Kidney (tissue), 14 donors: ENCODE data around the gene TUNAR. TPM values are rescaled to one million over a fixed set of nuclear protein-coding genes. Genes with fewer than 3 reads are reported as not detected.
"Not testable (repeated sequence)": the region's sequence is repeated elsewhere in the genome, so short reads cannot be mapped to it uniquely, and the experiment has no call there.

Experiments
- DNase-seq, 5 donors: peaks; one replicate each; pipeline ENCODE4 v3.0.0-alpha.2; 2013 to 2020
- FAIRE-seq: peaks from 2 replicates; lab custom pipeline; 2012; peaks lifted over from hg19 to GRCh38; lab: Jason Lieb, UNC
- H3K27ac ChIP-seq, 2 donors: one replicate each; pipeline ENCODE4 v1.7.0; 2013; ENCODE audit warnings: low read depth in 2 of 2, low read length in 2 of 2, inconsistent platforms in 1 of 2
- H3K27me3 ChIP-seq: one replicate; pipeline ENCODE4 v1.7.1; 2013; ENCODE audit warnings: low read length, inconsistent platforms; ENCODE audit not compliant: control insufficient read depth, insufficient read depth
- H3K36me3 ChIP-seq, 3 donors: one replicate each; pipeline versions ENCODE4 v1.7.0 to v1.7.1; 2013; ENCODE audit warnings: low read length in 3 of 3, control low read depth in 1 of 3, inconsistent platforms in 1 of 3; ENCODE audit not compliant: insufficient read depth in 3 of 3, control insufficient read depth in 2 of 3
- H3K4me1 ChIP-seq, 3 donors: one replicate each; pipeline versions ENCODE4 v1.7.0 to v1.7.1; 2013; ENCODE audit warnings: low read length in 3 of 3, inconsistent platforms in 1 of 3, low read depth in 1 of 3; ENCODE audit not compliant: control insufficient read depth in 2 of 3, insufficient read depth in 2 of 3
- H3K4me3 ChIP-seq, 3 donors: one replicate each; pipeline versions ENCODE4 v1.7.0 to v1.8.1; 2013; ENCODE audit warnings: low read length in 3 of 3, control low read depth in 1 of 3, inconsistent platforms in 1 of 3
- H3K9ac ChIP-seq, 3 donors: one replicate each; pipeline versions ENCODE4 v1.7.0 to v1.7.1; 2013; ENCODE audit warnings: low read length in 3 of 3, control low read depth in 1 of 3, inconsistent platforms in 1 of 3
- H3K9me3 ChIP-seq, 3 donors: one replicate each; pipeline versions ENCODE4 v1.7.0 to v1.7.1; 2013; ENCODE audit warnings: low read length in 3 of 3, control low read depth in 1 of 3, inconsistent platforms in 1 of 3; ENCODE audit not compliant: control insufficient read depth in 2 of 3, insufficient read depth in 1 of 3
- intact Hi-C: fragments of 100-400 bp; cut with DNase I; formaldehyde crosslinking; loops from one replicate; pipeline ENCODE4 v1.11.1; 2022
- polyA plus RNA-seq: library from polyadenylated mRNA; stranded (reverse); fragments of 350-450 nt; fragmentation: Illumina TruSeq; extraction: RNeasy Lipid Tissue Mini Kit (QIAGEN cat#74804); gene quantifications from one replicate; pipeline ENCODE4 v1.2.3, GENCODE V29; 2014; ENCODE audit warnings: low read depth, low replicate concordance; ENCODE audit not compliant: insufficient read depth
- total RNA-seq: library from RNA; stranded (reverse); fragmentation: NEBNext Ultra II Directional; extraction: Animal tissue kit (Norgen Biotek cat#: 25700); gene quantifications from one replicate; pipeline ENCODE4 v1.2.1, GENCODE V29; 2021
- TF ChIP-seq, protein P1 (sequence below): IDR thresholded peaks from 3 replicates; pipeline ENCODE4 v1.5.1; 2012; ENCODE audit warnings: mild to moderate bottlenecking, moderate library complexity, borderline replicate concordance; ENCODE audit not compliant: insufficient read depth; ENCODE audit errors: extremely low read depth
- donor health status: control.
- donor health status: control.
- donor health status: control.
- donor health status: control.
- donor health status: control.
- donor health status: DM: yes; HTN: yes; CAD: no.
- donor health status: Normal renal cell carcinoma (clear cell type).

The TUNAR gene
- total and polyA plus RNA-seq, 2 donors from 2014 or later = 0.82 TPM; not detected in 1

DNA sequence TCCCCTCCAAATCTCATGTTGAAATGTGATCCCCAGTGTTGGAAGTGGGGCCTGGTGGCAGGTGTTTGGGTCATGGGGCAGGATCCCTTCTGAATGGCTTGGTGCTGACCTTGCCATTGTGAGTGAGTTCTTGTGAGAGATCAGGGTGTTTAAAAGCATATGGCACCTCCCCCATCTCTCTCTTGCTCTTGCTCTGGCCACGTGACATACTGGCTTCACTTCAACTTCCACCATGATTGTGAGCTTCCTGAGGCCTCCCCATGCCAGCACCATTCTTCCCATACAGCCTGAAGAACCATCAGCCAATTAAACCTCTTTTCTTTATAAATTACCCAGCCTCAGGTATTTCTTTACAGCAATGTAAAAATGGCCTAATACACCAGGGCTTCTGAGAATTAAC lies 82.7 kb downstream of the TUNAR start:
- H3K4me3 ChIP-seq = no peak overlapping the region

DNA sequence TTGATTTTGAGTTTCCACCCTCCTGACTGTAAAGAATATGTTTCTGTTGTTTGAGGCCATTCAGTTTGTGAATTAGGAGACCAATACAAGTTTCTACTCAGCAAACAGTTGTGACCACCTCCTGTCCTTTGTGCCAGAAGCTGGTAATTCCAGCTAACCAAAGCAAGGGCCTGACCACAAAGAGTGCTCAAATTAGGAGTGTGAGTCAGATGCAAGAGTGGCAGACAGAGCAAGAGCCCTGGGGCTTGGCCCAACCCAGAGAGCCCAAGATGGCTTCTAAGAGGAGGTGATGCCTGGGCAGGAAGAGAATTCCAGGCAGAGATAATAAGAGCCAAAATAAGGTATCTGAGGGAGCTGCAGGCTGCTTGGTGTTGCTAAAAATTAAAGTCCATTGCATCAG lies 84.8 kb downstream of the TUNAR start:
- TF ChIP-seq, protein P1, sequence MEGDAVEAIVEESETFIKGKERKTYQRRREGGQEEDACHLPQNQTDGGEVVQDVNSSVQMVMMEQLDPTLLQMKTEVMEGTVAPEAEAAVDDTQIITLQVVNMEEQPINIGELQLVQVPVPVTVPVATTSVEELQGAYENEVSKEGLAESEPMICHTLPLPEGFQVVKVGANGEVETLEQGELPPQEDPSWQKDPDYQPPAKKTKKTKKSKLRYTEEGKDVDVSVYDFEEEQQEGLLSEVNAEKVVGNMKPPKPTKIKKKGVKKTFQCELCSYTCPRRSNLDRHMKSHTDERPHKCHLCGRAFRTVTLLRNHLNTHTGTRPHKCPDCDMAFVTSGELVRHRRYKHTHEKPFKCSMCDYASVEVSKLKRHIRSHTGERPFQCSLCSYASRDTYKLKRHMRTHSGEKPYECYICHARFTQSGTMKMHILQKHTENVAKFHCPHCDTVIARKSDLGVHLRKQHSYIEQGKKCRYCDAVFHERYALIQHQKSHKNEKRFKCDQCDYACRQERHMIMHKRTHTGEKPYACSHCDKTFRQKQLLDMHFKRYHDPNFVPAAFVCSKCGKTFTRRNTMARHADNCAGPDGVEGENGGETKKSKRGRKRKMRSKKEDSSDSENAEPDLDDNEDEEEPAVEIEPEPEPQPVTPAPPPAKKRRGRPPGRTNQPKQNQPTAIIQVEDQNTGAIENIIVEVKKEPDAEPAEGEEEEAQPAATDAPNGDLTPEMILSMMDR = no peak
- FAIRE-seq (no peak), DNase-seq (no peak)
- Histone ChIP-seq H3K27ac (no peak overlapping the region), H3K36me3 (no peaks in the 10 kb centered on the region), H3K4me3 (no peak overlapping the region), H3K27me3 (no peaks in the 10 kb centered on the region), H3K9me3 (peaks cover 0 to 5% (median 0%) of the 10 kb centered on the region in 3 donors), H3K9ac (no peak overlapping the region), H3K4me1 (no peaks in the 10 kb centered on the region)
- intact Hi-C loops = no loop called here

More for the DNA sequence above, 82.7 kb downstream of the TUNAR start:
- no peak for DNase-seq
- no peak overlapping the region for H3K9ac ChIP-seq
- TF ChIP-seq, protein P1 = no peak
- no peaks in the 10 kb centered on the region for H3K4me1 ChIP-seq
- no peaks in the 10 kb centered on the region for H3K36me3 ChIP-seq
- no peaks in the 10 kb centered on the region for H3K27me3 ChIP-seq
- FAIRE-seq = no peak
- no peaks in the 10 kb centered on the region for H3K9me3 ChIP-seq
- H3K27ac ChIP-seq = no peak overlapping the region
- intact Hi-C loops = no loop called here

DNA sequence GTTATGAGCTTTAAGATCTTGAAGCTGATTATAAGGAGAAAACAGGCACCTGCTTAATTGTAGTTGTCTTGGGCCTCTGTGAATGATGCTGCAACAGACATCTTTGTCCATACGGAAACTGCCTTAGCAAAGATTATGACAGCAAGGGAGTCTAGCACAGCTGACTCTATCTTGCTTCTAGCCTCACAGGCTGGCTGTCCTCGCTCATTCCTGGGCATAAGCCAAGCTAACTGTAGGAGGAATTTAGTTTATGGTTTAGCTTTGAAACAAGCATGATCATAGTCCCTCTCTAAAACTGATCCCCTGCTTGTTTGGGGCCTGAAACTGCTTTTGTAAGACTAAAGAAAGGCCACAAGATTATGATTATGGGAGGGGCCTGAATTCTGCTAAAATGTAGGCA lies 88.3 kb downstream of the TUNAR start:
- H3K9ac ChIP-seq = no peak overlapping the region
- H3K36me3 ChIP-seq = no peaks in the 10 kb centered on the region
- DNase-seq (no peak), FAIRE-seq (no peak)
- no peak overlapping the region for H3K4me3 ChIP-seq
- TF ChIP-seq, protein P1 = no peak
- no peaks in the 10 kb centered on the region for H3K4me1 ChIP-seq
- intact Hi-C loops = no loop called here
- H3K27ac ChIP-seq = no peak overlapping the region
- peaks cover 0 to 5% (median 0%) of the 10 kb centered on the region in 3 donors for H3K9me3 ChIP-seq
- H3K27me3 ChIP-seq = no peaks in the 10 kb centered on the region

DNA sequence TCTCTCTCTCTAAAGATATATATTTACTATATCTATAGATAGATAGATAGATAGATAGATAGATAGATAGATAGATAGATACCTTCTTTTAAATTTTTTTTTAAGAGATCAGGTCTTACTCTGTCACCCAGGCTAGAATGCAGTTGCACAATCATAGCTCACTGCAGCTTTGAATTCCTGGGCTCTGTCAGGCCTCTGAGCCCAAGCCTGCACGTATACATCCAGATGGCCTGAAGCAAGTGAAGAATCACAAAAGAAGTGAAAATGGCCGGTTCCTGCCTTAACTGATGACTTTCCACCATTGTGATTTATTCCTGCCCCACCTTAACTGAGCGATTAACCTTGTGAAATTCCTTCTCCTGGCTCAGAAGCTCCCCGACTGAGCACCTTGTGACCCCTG lies 91.4 kb downstream of the TUNAR start:
- intact Hi-C loops, FAIRE-seq, H3K36me3 ChIP-seq: not testable (repeated sequence)

More for the DNA sequence above, 91.4 kb downstream of the TUNAR start:
- H3K27me3 ChIP-seq, H3K9me3 ChIP-seq, H3K27ac ChIP-seq, H3K4me3 ChIP-seq, H3K9ac ChIP-seq, H3K4me1 ChIP-seq, DNase-seq: not testable (repeated sequence)

Other genes with a start within 250 kb of the TUNAR start
- gene TCL1B, start 190.4 kb upstream of the TUNAR start, total RNA-seq = not detected
- gene TCL1B, start 190.4 kb upstream of the TUNAR start, polyA plus RNA-seq = not detected
- 1.4 TPM for gene TCL1A, start 162.7 kb upstream of the TUNAR start, total RNA-seq
- not detected for gene TCL1A, start 162.7 kb upstream of the TUNAR start, polyA plus RNA-seq
- gene C14orf132, start 162.5 kb downstream of the TUNAR start, total RNA-seq = 17.5 TPM
- 6.0 TPM for gene C14orf132, start 162.5 kb downstream of the TUNAR start, polyA plus RNA-seq